ENCODE results near the gene C19orf73.
"Not testable (repeated sequence)": the region's sequence is repeated elsewhere in the genome, so short reads cannot be mapped to it uniquely, and the experiment has no call there.

The C19orf73 gene

DNA sequence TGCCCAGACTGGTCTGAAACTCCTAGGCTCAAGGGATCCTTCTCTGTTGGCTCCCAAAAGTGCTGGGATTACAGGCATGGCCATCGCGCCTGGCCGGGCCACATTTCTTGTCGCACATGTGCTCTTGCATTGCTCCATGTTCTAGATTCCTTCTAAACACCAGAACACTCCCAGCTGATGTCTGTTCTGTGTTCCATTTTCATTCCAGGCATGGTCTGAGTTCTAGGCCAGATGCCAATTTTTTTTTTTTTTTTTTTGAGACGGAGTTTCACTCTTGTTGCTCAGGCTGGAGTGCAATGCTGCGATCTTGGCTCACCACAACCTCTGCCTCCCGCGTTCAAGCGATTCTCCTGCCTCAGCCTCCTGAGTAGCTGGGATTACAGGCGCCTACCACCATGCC is 2.9 kb upstream of the C19orf73 start:
- DNase-seq (ENCODE audit: low read depth): not testable (repeated sequence)

DNA sequence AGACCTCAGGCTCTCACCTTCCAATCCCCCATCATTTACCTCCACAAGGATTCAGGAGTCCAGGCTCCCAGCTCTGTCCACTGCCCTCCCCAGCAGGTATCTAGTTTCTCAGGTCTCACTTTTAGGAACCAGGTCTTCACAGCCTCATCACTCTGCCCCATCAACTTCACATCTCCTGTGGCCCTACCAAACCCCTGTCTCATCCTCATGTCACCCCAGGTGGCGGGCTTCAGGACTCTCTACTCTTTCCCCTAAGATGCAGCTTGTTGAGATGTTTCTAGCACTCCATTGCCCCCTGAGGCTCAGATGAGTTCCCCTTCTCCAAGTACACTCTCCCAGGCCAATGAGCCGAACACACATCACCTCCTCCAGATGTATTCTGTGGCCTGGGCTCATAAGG is 1.9 kb upstream of the C19orf73 start:
- no peak for DNase-seq (ENCODE audit: low read depth)

DNA sequence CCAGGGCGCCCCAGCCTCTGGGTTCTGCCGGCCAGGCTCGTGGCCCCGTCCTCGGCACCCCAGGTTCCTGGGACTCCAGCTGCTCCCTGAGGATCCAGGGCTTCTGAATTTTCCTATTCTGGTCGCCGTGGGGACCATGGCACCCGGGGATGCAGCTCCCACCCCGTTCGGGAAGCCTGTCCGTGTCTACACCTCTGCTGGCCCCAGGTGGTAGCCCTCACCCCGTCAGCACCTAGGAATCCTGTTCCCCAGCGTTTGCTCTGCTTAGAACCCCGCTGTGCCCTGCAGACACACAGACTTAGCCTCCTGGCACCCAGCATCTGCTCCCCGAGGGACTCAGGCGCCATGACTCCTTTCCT is 1.4 kb upstream of the C19orf73 start:
- DNase-seq (ENCODE audit: low read depth): no peak

DNA sequence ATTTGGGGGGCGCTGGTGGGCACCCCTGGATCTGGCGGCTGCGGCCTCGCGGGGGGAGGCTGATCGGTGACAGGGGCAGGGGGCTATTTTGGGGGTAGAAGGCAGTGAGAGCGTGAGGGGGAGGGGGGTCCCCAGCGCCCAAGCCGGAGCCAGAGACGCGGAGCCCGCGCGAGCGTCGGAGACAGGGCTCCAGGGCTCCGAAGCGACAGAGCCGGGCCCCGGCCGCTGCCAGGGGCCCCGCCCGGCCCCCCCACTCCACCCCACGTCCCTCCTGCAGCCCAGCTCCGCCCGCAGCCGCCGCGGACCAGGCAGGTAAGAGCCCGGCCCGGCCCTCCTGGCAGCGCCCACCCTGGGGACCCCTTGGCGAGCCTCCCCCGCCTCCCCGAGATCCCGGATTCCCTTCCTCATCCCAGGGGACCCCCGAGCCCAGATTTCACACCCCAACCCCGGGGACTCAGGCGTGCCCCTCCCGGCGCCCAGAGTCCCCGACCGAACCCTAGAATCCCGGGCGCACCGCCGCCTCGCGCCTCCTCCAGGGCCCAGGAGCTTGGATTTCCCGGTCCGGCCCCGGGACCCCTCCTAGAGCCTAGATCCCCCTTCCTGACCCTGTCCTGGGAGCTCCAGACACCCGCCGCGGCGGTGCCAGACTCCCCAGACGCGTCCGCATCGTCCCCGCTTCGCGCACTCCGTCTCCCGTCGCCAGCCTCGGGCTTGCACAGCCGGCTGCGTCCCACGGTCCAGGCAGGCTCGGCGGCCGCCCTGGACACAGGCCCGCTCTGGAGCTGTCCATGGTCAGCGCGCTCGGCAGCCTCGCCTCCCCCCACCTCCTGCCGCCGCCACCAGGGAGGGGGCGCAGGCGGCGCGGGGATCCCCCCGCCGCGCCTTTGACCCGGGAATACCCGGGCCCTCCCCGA is 725 bp upstream of the C19orf73 start, which contains the start of gene PPFIA3:
Gene PPFIA3, plus strand, starts transcription at position 134 of the 914 bp plus-strand sequence. CDS start 8,330 bp downstream, outside the sequence.
- no peak for DNase-seq (ENCODE audit: low read depth)

DNA sequence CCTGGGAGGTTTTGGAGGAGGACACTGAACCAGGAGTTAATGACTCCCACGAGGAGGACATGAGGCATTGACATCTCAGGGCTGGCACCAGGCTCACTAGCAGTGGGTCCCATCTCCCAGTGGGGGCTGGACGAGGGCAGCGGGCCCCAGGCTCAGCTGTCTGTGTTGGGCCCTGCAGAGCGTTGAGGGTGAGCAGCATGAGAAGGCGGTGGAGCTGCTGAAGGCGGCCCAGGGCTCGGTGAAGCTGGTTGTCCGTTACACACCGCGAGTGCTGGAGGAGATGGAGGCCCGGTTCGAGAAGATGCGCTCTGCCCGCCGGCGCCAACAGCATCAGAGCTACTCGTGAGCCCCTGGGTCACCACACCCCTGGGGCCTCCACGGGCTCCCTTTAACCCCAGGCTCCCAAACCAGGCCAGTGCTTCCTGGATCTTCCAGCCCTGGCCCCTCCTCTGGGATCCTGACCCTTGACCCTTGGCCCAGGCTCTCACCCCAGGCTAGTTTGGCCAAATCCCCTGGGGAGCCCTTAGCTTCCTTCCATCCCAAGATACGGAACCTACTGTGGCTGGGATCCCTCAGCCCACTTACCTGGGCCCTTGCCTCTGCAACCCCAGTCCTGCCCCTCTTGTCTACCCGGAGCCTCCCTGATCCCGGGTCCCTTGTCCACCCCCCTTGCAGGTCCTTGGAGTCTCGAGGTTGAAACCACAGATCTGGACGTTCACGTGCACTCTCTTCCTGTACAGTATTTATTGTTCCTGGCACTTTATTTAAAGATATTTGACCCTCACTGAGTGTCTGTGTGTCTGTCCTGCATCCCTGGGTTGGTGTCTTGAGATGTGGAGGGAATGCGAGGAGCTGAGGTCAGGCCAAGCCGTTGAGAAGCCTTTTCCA is 1.0 kb downstream of the C19orf73 start:
- DNase-seq (ENCODE audit: low read depth): no peak

DNA sequence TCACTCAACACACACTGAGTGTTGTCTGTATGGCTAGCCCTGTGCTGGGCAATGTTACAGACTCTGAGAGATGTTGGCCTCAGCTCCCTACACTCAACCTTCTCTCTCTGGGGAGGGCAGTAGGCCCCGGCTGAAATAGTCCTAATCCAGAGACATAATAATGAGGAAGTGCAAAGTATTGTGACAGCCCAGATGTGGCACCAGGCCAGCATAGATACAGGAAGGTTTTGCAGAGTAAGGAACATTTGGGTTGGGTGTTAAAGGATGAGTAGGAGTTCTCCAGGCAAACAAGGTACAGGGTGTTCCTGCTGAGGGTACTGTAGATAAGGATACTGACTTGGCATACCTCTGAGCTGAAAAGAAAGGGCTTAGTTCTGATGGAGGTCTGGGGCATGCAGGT is 2.4 kb downstream of the C19orf73 start:
- no peak for DNase-seq (ENCODE audit: low read depth)

DNA sequence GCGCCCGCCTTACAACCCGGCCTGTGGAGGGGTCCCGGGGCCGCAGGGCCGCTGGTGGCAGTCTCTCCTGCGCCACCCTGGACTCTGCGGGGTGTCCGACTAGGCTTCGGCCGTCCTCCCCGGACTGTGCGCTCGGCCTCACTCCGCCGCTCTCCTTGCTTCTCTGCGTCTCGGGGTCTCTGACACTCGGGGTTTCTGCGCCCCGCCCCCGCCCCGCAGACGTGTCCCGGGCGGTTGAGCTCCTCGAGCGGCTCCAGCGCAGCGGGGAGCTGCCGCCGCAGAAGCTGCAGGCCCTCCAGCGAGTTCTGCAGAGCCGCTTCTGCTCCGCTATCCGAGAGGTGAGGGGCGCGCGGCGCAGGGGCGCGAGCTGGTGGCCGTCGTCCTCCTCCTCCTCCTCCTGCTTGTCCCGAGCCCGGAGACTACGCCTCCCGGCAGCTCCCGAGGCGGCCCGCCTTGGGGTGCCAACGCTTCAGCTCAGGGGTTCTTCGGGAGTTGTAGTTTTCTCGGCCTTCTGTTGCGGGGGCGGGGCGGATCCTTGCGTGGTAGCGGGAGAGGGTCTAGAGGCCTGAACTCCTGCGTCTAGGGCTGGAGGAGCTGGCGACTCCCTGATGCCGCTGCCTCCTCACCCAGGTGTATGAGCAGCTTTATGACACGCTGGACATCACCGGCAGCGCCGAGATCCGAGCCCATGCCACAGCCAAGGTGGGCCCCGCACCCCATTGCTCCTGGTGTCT is 4.1 kb downstream of the C19orf73 start:
- no peak for DNase-seq (ENCODE audit: low read depth)

DNA sequence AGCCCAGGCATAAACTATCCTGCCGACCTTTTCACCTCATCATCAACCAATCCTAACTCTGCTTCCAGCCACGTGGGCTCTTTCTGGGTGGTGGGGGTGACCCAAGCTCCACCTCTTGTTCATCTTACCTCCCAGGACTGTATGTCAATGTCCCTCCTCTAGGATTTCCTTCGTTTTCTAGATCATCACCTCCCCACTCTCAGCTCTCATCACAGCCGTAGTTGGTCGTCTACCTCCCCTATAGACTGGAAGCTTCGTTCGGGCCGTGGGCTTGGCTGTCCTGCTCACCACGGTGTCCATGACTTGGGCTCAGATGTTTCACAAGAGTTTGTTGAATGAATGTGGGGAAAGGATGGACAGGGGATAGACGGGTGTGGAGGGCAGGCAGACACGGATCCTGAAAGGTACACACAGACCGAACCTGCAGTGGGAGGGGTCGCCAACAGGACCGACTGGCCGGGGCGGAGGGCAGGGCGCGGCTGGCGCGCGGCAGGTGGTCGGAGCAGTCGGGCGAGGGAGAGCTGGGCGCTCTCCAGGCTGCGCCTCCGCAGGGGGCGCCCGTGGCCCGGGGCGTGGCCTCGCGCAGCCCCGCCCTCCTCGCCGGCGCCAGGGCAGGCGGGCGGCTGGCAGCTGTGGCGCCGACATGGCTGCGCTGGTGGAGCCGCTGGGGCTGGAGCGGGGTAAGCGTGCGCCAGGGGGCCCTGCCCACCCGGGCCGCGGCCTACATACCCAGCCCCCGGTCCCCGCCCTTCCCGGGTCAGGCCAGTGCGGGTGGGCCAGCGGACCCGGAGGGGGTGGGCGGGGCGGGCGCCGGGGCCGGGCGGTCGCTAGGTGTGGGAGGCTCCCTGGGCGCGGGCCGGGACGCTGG is 4.9 kb downstream of the C19orf73 start, which contains the start of gene LIN7B:
Gene LIN7B, plus strand, starts transcription at position 609 of the 868 bp plus-strand sequence. Its CDS starts 35 bp downstream, at position 644.
- peak; percentile 72 for DNase-seq (ENCODE audit: low read depth)

DNA sequence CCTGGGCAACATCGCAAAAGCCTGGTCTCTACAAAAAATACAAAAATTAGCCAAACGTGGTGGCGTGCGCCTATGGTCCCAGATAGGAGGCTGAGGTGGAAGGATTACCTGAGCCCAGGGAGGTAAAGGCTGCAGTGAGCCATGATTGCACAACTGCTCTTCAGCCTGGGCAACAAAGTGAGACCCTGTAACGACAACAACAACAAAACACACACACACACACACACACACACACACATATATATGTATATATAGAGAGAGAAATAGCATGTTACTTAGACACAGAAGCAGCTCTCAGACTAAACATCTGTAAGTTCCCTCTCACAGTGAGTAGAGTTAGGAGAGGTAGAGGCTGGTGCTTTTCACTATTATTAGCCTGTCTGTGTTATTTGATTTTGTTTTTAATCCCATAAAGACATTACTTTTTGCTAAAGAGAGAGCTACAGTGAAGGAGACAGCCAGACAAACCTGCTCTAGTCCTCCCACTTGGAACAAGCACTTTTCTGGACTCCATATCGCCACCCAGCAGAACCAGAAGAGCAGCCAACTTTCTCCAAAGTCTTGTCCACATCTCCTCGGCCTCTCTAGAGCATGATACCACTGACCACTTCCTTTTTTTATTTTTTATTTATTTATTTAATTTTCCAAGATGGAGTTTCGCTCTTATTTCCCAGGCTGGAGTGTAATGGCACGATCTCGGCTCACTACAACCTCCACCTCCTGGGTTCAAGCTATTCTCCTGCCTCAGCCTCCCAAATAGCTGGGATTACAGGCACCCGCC is 7.5 kb downstream of the C19orf73 start:
- no peak for DNase-seq (ENCODE audit: low read depth)

DNA sequence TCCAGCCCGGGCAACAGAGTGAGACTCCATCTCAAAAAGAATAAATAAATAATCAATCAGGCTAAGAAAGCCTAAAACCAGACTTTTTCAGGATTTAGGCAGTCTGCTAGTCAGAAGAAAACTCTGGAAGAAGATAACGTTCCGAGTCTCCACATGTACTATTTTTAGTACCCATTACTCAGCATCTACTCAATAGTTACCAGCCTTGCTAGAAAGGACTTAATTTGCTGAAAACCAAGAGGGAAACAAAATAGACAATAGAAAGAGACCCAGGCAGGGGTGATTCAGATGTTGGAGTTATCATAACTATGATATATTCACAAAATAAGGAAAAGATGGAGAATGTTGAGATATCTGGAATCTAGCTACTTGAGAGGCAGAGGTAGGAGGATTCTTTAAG is 8.4 kb downstream of the C19orf73 start:
- no peak for DNase-seq (ENCODE audit: low read depth)

DNA sequence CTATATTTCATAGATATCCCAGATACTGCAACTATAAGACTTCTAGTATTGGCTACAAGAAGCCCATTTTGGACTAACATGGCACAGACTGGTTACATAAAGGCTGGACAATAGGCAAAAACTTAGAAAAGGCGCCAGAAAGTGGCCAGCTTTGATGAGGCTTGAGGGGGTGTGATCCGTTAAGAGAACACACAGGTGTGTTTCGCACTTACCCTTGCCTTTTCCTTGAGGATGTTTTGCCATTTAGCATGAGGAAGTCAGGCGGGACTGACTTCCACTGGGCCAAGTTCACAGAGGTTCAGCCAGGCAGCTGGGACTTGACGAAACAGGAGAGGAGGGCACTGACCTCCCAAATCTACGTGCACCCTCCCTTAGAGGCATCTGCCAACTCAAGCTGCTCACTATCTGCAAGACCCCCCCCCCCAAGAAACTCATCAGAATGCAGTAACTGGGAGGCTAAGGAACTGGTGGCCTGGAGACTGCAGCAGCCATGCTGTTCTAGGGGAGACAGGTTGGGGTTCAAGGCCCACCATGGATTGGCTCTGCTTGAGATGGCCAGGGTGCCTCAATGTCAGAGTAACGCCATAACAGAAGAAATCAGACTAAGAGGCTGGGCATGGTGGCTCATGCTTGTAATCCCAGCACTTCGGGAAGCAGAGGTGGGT is 9.2 kb downstream of the C19orf73 start:
- DNase-seq (ENCODE audit: low read depth): no peak

DNA sequence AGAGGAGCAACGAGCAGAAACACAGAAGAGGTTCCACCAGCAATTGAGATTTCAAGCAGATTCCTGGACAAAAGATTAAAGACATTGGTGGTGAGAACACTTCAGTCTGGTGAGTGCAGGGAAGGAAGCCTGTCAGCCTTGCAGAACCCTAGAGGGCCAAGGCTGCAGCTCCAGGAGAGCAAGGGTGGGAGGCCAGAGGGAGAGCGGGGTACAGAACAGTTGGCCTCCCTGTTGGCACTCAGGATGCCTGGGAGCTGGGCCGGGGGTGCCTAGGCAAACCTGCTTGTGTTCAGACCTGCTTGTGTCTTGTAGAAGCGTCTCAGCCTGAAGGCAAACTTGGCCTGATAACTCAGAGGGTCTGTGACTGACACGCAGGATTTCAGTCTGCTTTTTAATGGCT is 9.9 kb downstream of the C19orf73 start:
- no peak for DNase-seq (ENCODE audit: low read depth)

DNA sequence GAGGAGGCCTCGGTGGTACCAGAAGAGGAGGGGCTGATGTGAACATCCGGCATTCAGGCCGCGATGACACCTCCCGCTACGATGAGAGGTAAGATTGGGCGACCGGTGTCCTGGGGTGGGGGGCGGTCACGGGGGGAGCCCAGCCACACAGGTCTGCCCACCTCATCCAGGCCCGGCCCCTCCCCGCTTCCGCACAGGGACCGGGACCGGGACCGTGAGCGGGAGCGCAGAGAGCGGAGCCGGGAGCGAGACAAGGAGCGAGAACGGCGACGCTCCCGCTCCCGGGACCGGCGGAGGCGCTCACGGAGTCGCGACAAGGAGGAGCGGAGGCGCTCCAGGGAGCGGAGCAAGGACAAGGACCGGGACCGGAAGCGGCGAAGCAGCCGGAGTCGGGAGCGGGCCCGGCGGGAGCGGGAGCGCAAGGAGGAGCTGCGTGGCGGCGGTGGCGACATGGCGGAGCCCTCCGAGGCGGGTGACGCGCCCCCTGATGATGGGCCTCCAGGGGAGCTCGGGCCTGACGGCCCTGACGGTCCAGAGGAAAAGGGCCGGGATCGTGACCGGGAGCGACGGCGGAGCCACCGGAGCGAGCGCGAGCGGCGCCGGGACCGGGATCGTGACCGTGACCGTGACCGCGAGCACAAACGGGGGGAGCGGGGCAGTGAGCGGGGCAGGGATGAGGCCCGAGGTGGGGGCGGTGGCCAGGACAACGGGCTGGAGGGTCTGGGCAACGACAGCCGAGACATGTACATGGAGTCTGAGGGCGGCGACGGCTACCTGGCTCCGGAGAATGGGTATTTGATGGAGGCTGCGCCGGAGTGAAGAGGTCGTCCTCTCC is 11.1 kb downstream of the C19orf73 start:
- no peak for DNase-seq (ENCODE audit: low read depth)

DNA sequence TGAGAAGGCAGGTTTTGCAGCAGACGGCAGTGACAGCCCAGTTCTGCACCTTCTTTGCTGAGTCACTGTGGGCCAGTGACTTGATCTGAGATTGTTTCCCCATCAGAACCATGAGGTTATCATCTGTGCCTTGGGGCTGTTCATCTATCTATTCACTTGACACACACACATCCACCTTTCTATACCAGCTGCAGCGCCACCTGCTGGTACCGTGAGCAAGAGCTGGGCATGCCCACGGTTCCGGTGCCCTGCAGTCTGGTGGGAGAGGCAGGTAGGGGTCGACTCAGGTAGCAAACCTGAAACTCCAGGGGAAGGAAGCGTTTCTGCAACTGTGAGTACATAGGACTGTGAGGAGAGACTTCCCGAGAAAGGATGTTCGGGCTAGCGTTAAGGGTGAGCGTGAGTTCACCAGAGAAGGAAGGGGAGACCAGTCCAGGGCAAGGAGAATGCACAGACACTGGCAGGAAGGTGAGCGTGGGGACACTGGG is 12.3 kb downstream of the C19orf73 start:
- no peak for DNase-seq (ENCODE audit: low read depth)

DNA sequence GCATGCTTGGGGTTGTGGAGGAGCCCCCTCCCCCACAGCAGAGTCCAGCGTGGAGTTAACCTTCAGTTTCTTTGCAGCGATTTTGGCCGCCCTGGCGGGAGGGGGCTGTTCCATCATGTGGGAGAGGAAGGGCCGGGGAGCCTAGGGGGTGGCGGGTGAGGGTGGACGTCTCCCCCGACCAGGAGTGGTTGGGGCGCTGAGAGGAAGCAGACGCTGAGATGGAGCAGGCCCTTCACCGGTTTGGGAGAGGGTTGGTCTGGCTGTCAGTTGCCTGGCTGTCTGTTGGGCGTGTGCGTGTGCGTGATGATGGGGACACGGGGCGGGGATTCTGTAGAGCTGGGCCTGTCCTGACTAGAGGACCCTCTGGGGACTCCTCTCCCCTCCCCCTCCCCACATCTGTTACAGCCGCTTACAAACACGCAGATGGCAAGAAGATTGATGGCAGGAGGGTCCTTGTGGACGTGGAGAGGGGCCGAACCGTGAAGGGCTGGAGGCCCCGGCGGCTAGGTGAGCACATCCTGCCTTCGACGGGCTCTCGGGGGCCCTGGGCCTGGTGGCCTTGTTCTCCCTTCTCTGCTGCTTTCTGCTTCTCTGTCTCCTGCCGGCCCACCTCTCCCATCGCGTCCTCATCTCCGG is 14.6 kb downstream of the C19orf73 start:
- no peak for DNase-seq (ENCODE audit: low read depth)

DNA sequence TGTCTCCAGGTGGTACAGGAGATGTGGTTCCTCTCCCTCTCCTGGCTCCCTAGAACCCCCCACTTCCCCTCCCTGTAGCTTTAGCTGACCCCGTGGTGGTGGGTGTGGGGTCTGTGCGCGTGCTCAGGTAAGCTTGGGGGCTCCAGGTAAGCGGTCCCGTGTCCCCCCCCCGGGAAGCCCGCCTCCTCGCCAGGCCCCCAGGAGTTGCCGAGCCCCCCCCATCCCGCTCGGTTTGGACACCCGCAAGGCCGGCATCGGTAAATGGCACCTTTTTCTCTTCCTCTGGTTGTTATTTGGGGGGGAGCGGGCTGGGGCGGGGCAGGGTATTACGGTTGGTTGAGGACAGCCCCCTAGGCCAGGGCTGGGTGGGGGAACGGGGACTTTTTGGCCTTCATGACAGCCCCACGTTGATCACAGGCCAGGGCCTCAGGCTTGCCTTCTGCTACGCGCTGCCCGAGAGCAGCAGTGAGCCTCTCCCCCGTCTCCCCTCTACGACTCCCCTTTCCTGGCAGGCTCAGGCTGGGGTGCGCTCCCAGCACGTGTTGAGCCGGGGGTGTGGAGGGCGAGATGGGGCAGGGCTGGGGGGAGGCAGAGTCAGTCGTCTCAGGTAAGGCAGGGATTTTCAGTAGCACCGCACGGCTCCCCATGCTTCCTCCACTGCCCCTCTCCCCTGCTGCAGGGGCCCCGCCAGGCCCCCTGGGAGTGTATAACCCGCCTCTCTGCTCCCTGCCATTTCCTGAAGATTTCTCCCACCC is 15.4 kb downstream of the C19orf73 start:
- DNase-seq (ENCODE audit: low read depth): no peak

DNA sequence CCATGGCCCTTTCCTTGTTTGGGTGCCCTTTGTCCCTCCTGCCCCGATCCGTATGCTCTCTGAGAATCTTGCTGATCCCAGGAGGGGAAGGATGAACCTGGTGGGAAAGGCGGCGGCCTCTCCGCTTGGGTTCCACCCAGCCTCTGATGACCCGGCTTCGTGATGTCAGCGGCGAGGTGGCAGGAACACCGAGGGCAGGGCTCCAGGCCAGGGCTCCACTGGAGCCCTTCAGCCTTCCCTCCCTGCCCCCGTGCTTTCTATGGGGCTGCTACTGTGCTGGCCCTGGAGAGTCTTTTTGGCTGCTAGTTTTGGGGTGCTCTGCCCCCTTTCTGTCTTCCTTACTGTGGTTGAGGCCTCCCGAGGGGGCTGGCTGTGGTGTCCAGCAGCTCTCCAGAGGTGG is 16.6 kb downstream of the C19orf73 start:
- DNase-seq (ENCODE audit: low read depth): no peak
